NCI-H1105 treated with DMSO at 0.1 percent for 48 hours (cell line): ENCODE measurements around the gene FOXK2.

ENCODE experiments used
- DNase-seq: peaks from one replicate; lab custom pipeline; 2025; lab: John Stamatoyannopoulos, UW

The FOXK2 gene

GRCh38 chr17:82609655-82610054 is 90.1 kb downstream of the FOXK2 start:
- no peak for DNase-seq

DNA sequence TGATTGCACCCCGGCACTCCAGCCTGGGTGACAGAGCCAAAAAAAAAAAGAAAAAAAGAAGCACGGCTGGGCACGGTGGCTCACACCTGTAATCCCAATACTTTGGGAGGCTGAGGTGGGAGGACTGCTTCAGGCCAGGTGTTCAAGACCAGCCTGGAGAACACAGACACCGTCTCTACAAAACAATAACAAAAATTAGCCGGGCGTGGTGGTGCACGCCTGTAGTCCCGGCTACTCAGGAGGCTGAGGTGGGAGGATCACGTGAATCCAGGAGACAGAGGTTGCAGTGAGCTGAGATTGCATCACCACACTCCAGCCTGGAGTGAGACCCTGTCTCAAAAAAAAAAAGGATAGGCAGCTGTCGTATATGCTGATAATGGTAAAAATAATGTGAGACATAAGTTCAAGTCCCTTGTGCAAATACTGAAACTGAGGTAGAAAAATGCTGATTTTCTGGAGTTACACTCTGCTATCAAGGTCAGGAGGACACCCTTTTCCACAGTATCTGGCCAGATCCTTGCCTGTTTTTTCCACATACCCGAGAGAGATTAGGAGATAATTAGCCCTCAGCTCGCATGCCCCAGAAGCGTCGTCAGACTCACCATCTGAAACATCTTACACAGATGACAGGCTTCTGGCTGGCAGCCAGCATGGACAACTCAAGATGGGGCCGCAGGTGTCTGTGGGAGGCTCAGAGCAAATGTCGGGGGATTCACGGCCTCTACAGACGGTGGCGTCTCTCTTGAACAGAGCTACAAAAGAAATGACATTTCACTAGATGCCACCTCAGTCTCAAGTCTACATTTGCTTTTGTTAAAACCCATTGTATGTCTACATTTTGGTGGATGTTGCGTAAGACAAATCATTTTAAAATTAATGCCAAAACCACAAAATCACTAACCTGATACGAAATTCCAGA is 91.9 kb downstream of the FOXK2 start:
- DNase-seq: peak; percentile 74

GRCh38 chr17:82613283-82614094 is 94.0 kb downstream of the FOXK2 start:
- peak; percentile 34 for DNase-seq

GRCh38 chr17:82614095-82614631 is 94.6 kb downstream of the FOXK2 start:
- no peak for DNase-seq

DNA sequence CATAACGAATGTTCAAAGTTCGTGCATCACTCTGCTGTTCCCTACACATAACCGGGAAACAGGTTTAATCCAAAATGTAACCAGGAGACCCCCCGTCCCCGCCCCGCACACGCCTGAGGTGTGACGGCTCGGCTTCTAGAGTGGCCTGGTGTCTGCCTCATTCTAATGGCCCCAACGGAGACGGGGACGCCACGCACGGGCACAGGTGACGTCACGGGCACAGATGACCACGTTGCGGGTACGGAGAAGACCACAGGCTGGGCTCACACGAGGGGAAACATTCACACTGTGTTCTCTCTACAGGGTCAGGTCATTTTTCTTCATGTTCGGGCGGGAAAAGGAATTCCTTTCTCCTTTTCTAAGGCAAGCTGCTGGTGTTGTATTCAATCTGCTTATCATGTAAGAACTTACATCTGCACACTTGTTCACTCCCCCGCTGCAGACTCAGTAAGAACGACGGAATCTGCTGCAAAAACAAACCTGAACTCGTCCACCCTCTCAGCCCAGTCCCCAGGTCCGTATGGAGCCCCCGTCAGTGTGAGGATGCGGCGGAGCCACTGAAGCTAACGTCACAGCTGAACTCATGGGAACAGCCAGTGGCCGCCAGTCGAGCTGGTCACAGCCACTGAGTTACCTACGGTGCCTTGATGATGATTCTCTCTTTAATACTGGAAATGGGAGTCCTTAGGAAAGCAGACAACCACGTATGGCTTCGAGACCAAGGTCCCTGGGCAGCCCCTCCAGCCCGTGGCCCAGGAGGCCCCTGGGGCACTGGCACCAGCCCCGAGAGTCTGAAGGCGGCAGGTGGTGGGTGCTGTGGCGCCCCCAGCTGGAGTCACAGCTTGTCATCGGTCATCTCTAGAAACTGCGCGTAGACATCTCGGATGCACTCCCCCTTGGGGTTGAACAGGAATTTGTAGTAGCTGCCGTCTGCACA is 95.8 kb downstream of the FOXK2 start:
- no peak for DNase-seq

- DNase-seq: no peak
These were observed 96.6 kb downstream of the FOXK2 start for GRCh38 chr17:82616021-82616711.

GRCh38 chr17:82619211-82619610 is 99.7 kb downstream of the FOXK2 start:
- no peak for DNase-seq

- no peak for DNase-seq
These were observed 100.1 kb downstream of the FOXK2 start for GRCh38 chr17:82619641-82620040.

DNA sequence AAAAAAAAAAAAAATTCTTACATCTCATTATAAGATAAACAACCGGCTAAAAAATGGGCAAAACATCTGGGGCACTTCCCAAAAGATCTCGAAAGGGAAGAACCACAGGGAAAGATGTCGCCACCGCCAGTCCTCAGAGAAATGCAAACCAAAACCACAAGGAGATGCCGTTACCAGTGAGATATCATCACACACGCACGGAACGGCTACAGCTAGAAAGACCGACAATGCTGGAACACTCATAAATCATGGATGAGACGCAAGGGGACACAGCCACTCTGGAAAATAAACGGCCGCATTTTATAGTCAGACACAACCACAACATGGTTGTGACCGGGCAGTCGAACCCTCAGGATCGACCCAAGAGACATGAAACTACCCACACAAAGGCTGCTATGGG is 104.2 kb downstream of the FOXK2 start:
- no peak for DNase-seq

DNA sequence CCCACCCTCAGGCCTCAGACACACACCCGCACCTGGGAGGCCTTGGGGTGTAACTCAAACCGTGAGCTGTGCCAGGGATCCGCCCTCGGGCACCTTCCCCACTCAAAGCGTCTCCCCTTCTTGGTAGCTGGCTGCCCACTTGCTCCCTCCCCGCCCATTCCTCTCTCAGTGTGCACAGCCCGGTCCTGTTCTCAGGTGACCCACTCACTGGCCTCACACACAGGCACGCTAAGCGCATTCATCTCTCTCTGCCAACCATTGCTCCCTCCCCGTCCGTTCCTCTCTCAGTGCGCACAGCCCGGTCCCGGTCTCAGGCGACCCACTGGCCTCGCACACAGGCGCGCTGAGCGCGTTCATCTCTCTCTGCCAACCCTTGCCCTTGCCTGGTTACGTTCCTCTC is 107.9 kb downstream of the FOXK2 start:
- DNase-seq: no peak

DNA sequence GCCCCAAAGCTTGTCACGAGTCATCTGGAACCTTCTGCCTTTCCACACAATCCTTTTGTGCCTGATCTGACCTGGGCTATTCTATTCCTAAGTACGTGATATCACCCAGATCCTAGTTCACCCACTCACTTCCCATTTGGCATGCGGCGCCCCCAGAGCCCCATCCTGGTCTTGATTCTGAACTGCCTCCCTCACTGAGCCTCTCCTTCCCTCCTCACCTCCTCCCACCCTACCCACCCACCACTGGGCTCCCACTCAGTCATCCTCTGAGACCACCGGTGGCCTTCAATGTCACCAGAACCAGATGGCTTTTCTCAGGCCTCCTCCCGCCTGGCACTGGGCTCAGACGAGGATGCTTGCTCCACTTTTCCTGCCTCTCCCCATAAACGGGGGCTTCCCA is 110.2 kb downstream of the FOXK2 start:
- no peak for DNase-seq

GRCh38 chr17:82630212-82630611 is 110.7 kb downstream of the FOXK2 start:
- no peak for DNase-seq

DNA sequence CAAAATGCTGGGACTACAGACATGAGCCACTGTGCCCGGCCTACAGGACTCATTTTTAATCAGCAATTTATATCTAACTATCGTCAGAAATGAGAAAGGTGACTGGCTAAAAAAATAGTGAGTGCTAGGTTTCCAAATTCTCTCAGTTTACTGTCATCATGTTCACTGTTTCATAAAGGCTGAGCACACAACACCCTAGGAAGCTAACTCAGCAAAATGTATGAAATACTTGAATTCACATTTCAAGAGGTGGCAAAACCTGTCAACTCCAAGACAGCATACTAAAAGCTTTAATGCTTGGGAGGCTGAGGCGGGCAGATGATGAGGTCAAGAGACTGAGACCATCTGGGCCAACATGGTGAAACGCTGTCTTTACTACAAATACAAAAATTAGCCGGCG is 112.0 kb downstream of the FOXK2 start:
- DNase-seq: no peak

DNA sequence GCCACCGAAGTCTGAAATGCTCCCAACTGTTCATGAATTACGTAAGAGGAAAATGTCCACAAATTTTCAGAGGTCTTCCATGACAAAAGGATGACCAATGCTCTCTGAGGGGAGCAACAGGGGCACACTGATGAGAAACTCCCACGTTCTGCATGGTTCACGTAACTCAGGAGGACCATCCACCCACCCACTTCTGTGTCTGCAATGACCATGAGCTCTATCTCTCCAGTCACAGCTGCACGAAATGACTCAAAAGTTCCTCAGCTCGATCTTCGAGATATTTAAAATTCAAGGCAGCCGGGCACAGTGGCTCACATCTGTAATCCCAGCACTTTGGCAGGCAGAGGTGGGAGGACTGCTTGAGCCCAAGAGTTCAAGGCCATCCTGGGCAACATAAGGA is 112.9 kb downstream of the FOXK2 start:
- no peak for DNase-seq

DNA sequence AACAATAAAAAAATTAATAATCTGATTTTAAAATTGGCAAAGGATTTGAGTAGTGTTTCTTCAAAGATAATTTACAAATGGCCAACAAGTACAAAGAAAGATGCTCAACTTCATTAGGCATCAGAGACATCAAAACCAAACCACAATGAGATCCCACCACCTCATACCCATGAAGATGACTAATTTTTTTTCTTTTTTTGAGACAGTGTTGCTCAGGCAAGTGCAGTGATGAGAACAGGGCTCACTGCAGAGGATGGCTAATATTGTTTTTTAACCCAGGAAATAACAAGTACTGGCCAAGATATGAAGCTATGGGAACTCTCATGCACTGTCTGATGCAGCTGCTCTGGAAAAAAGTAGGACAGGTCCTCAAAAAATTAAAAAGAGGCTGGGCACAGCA is 113.8 kb downstream of the FOXK2 start:
- no peak for DNase-seq

- DNase-seq: no peak
These were observed 117.4 kb downstream of the FOXK2 start for GRCh38 chr17:82636626-82637598.

DNA sequence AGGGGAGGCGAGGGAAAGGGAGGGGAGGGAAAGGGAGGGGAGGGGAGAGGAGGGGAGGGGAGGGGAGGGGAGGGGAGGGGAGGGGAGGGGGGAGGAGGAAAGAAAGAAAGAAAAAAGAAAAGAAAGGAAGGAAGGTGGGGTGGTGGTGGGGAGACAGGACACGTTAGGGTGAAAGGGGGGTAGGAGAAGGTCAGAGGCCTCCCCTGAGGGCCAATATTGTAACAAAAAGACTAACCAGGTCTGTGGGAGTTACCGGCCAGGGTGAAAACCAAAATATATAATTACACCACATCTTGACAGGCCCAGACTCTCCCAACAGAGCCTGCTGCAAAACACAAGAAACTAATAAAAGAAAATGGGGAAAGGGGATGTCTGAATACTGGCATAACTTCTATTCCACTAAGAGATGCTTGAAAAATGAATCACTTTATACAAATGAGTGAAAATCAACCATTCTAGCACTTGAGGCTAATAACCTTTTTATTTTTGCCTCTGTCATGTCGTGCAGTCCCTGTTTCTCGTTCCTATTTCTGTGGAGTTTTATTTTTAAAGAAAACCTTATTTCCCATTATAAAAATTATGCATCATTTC is 118.7 kb downstream of the FOXK2 start:
- no peak for DNase-seq

DNA sequence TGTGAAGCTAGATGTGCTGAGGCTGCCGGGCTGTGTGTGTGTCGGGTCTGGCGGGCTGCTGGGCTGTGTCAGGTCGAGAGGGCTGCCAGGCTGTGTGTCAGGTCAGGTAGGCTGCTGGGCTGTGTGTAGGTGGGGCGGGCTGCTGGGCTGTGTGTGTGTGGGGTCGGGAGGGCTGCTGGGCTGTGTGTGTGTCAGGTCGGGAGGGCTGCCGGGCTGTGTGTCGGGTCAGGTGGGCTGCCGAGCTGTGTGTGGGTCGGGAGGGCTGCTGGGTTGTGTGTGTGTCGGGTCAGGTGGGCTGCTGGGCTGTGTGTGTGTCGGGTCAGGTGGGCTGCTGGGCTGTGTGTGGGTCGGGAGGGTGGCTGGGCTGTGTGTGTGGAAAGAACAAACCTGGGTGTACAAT is 120.1 kb downstream of the FOXK2 start:
- no peak for DNase-seq

DNA sequence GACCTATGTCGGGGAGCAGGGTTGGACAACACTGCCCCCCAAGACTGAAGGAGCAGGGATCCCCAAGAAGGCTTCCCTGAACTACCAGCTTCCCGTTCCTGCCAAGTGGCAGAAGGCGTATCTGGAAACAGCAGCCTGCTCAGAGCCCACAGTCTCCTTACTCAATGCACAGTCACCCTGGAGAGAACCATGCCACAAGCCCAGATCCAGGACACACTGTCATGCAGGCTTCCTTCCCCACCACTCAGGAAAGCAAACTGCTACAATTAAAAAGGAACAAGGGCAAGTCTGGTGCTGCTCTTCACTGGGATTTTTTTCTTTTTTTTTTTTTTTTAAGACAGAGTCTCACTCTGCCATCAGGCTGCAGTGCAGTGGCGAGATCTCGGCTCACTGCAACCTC is 120.5 kb downstream of the FOXK2 start:
- no peak for DNase-seq

GRCh38 chr17:82642022-82642421 is 122.5 kb downstream of the FOXK2 start:
- DNase-seq: no peak
